GM12892 (cell line): ENCODE measurements around the gene ST3GAL3.

Experiments
- POLR2A ChIP-seq: IDR thresholded peaks from 2 replicates; pipeline ENCODE4 v1.6.1; 2011; ENCODE audit warnings: low read depth, low read length, control low read depth
- POLR2AphosphoS5 ChIP-seq: IDR thresholded peaks from 2 replicates; pipeline ENCODE4 v1.6.1; 2011; ENCODE audit warnings: low read depth, low read length, control low read depth

DNA sequence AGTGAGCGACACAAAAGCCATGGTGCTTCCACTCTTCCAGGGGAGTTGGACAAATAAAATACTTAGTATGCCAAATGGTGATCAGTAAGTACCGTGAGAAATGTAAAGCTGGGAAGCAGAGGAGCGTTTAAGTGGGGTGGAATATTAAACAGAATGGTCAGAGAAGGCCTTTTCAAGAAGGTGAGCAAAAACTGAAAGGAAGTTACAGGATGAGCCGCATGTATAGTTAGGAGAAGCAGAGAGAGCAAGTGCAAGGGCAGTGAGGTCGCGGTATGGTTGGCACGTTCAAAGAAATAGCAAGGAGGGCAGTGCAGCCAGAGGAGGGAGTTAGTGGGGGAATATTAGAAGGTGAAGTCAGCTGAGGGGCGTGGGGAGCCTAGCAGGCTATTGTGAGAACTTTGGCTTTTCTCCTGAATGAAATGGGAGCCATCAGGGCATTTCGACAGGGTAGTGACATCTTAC is 266.7 kb downstream of the ST3GAL3 start:
- TF ChIP-seq POLR2A = no peak
- TF ChIP-seq POLR2AphosphoS5 = no peak
